PC-3 (cell line): ENCODE measurements around the gene SATL1.

Experiments used
- EZH2 ChIP-seq: fragments of 300-600 bp; sonication (generic); IDR thresholded peaks from one replicate; pipeline ENCODE4 v1.6.1; 2017; ENCODE audit warnings: antibody characterized with exemption, mild to moderate bottlenecking, low read length; ENCODE audit not compliant: unreplicated experiment
- EZH2phosphoT487 ChIP-seq: fragments of 300-600 bp; sonication (generic); IDR thresholded peaks from 2 replicates; pipeline ENCODE4 v1.6.1; 2018; ENCODE audit warnings: mild to moderate bottlenecking, antibody characterized with exemption, low read length, borderline replicate concordance
- TF ChIP-seq, protein P1 (sequence below): fragments of 300-600 bp; sonication (generic); conservative IDR thresholded peaks from 2 replicates; pipeline ENCODE4 v1.5.1; 2017; ENCODE audit warnings: antibody characterized with exemption, low read depth, mild to moderate bottlenecking, low read length

DNA sequence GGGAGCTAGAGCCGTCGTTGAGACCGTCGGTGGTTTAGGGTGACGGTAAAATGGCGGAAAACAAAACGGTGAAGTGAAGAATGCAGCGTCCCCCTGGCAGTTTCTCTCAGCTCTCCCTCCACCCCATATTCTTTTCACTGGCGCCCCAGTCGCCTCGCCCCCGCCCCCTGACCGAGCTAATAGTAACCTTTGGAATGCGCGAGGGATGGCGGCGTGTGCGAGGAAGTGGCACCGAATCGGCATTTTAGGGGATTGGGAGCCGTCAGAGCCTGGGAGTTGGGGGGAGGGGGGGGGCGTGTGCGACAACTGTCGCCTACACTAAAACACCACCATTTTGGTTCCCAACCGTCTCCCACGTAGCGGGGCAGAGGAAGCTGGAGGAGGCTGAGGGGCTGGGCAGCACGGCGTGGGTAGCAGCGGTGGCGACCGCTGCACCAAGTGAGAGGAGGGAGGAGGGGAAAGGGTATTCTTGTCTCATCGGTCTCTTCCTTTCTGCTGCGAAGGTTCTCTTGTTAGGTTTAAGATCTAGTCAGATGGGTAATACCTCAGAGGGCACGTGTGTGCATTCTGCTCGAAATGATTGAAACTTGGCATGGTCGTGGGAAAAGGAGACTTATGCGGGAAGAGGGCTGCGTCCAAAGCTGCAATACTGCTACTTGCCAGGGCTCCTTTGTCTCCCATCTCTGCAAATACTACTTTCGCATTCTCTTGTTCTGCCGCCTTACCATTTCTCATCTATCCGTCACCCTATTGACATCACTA, 1.1 kb upstream of the SATL1 start:
- TF ChIP-seq, protein P1, sequence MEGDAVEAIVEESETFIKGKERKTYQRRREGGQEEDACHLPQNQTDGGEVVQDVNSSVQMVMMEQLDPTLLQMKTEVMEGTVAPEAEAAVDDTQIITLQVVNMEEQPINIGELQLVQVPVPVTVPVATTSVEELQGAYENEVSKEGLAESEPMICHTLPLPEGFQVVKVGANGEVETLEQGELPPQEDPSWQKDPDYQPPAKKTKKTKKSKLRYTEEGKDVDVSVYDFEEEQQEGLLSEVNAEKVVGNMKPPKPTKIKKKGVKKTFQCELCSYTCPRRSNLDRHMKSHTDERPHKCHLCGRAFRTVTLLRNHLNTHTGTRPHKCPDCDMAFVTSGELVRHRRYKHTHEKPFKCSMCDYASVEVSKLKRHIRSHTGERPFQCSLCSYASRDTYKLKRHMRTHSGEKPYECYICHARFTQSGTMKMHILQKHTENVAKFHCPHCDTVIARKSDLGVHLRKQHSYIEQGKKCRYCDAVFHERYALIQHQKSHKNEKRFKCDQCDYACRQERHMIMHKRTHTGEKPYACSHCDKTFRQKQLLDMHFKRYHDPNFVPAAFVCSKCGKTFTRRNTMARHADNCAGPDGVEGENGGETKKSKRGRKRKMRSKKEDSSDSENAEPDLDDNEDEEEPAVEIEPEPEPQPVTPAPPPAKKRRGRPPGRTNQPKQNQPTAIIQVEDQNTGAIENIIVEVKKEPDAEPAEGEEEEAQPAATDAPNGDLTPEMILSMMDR, result no peak
- no peak for TF ChIP-seq EZH2
- no peak for TF ChIP-seq EZH2phosphoT487
